ENCODE data around the gene SMAP2. TPM values are rescaled to one million over a fixed set of nuclear protein-coding genes. Genes with fewer than 3 reads are reported as not detected.

Gene SMAP2
- polyA plus RNA-seq, 2 of the 4 experiments (the other 2 are of a cell fraction) = 6.4 to 7.7 TPM

DNA sequence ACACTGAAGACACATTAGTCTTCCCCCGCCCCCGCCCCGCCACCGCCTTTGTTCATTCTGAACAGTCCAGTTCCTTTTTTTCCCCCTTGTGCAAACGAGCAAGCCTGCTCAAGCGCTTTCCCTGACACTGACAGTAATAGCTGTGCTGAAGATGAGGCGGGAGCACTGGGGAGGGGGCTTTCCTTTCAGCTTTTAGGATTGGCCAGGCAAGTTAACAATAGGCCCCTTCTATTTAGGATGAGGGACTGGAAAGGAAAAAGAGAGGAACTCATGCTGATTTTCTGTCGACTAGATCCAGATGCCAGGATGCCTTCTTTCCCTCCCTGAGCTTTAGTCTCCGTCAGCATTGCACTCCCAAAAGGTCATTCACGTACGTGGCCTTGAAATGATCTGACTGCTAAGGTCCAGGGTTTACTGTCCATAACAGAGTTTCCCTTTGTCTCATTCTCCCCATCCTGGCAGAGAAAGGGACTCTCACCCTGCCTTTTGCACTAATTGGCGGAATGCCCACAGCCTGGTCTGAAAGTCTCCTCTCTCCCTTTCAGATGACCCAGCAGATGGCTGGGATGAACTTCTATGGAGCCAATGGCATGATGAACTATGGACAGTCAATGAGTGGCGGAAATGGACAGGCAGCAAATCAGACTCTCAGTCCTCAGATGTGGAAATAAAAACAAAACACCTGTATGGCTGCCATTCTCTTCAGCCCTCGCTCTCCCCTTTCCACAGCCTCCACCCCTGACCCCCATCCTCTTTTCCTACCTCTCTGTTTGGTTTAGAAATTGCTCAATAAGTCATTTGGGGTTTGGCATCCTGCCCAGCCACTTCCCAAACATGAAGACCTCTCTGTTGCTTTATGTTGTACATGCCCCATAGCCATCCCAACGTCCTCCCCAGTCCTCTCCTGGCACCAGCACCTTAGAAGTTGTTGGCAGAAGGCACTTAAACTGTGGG, 48.2 kb downstream of the SMAP2 start:
- no peak for DNase-seq (ENCODE audit: low read depth in 1 of 2, low spot score in 1 of 2)
- no peak for ATAC-seq
- H3K4me2 ChIP-seq = no peak overlapping the region
- no peaks in the 10 kb centered on the region for H3K4me1 ChIP-seq
- 86% methylated on average over 11 of the region's 15 CpGs for WGBS (ENCODE audit: missing lambda C conversion rate)
- H3K9me3 ChIP-seq = no peaks in the 10 kb centered on the region
- POLR2A ChIA-PET = no interaction called here
- TF ChIP-seq CEBPB (IDR thresholded peaks at IDR 0.05) (no peak), CBX8 (IDR thresholded peaks at IDR 0.05) (no peak), ZC3H11A (IDR thresholded peaks at IDR 0.05) (no peak), KDM5A (IDR thresholded peaks at IDR 0.05) (no peak), HDAC2 (IDR thresholded peaks at IDR 0.05) (no peak), POLR2AphosphoS2 (conservative IDR thresholded peaks at IDR 0.05; ENCODE audit: low read length) (no peak), FOSB (CRISPR knock-in tag; IDR thresholded peaks at IDR 0.05) (no peak), NFE2L2 (conservative IDR thresholded peaks at IDR 0.05; ENCODE audit: low read length) (no peak), FOSL2 (IDR thresholded peaks at IDR 0.05) (no peak), FOSL2 (CRISPR knock-in tag; IDR thresholded peaks at IDR 0.05) (no peak), CHD4 (IDR thresholded peaks at IDR 0.05; ENCODE audit: borderline replicate concordance) (no peak), RCOR1 (IDR thresholded peaks at IDR 0.05; ENCODE audit: low read depth, low read length) (no peak), FOXS1 (CRISPR knock-in tag; IDR thresholded peaks at IDR 0.05) (no peak), CBX2 (IDR thresholded peaks at IDR 0.05; ENCODE audit: borderline replicate concordance, low read depth) (no peak), RAD21 (conservative IDR thresholded peaks at IDR 0.05 in 1 of 2, IDR thresholded peaks at IDR 0.05 in 1 of 2) (no peak), RNF2 (IDR thresholded peaks at IDR 0.05; ENCODE audit: borderline replicate concordance, low read depth) (no peak)
- TF ChIP-seq, protein P1, sequence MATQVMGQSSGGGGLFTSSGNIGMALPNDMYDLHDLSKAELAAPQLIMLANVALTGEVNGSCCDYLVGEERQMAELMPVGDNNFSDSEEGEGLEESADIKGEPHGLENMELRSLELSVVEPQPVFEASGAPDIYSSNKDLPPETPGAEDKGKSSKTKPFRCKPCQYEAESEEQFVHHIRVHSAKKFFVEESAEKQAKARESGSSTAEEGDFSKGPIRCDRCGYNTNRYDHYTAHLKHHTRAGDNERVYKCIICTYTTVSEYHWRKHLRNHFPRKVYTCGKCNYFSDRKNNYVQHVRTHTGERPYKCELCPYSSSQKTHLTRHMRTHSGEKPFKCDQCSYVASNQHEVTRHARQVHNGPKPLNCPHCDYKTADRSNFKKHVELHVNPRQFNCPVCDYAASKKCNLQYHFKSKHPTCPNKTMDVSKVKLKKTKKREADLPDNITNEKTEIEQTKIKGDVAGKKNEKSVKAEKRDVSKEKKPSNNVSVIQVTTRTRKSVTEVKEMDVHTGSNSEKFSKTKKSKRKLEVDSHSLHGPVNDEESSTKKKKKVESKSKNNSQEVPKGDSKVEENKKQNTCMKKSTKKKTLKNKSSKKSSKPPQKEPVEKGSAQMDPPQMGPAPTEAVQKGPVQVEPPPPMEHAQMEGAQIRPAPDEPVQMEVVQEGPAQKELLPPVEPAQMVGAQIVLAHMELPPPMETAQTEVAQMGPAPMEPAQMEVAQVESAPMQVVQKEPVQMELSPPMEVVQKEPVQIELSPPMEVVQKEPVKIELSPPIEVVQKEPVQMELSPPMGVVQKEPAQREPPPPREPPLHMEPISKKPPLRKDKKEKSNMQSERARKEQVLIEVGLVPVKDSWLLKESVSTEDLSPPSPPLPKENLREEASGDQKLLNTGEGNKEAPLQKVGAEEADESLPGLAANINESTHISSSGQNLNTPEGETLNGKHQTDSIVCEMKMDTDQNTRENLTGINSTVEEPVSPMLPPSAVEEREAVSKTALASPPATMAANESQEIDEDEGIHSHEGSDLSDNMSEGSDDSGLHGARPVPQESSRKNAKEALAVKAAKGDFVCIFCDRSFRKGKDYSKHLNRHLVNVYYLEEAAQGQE (IDR thresholded peaks at IDR 0.05) = no peak
- TF ChIP-seq, protein P2, sequence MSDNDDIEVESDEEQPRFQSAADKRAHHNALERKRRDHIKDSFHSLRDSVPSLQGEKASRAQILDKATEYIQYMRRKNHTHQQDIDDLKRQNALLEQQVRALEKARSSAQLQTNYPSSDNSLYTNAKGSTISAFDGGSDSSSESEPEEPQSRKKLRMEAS (IDR thresholded peaks at IDR 0.05) = no peak
- TF ChIP-seq, protein P3, sequence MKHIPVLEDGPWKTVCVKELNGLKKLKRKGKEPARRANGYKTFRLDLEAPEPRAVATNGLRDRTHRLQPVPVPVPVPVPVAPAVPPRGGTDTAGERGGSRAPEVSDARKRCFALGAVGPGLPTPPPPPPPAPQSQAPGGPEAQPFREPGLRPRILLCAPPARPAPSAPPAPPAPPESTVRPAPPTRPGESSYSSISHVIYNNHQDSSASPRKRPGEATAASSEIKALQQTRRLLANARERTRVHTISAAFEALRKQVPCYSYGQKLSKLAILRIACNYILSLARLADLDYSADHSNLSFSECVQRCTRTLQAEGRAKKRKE (CRISPR knock-in tag; IDR thresholded peaks at IDR 0.05; ENCODE audit: low read depth) = no peak
- TF ChIP-seq, protein P4, sequence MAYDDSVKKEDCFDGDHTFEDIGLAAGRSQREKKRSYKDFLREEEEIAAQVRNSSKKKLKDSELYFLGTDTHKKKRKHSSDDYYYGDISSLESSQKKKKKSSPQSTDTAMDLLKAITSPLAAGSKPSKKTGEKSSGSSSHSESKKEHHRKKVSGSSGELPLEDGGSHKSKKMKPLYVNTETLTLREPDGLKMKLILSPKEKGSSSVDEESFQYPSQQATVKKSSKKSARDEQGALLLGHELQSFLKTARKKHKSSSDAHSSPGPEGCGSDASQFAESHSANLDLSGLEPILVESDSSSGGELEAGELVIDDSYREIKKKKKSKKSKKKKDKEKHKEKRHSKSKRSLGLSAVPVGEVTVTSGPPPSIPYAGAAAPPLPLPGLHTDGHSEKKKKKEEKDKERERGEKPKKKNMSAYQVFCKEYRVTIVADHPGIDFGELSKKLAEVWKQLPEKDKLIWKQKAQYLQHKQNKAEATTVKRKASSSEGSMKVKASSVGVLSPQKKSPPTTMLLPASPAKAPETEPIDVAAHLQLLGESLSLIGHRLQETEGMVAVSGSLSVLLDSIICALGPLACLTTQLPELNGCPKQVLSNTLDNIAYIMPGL (CRISPR knock-in tag; IDR thresholded peaks at IDR 0.05; ENCODE audit: borderline replicate concordance) = no peak
- TF ChIP-seq, protein P5, sequence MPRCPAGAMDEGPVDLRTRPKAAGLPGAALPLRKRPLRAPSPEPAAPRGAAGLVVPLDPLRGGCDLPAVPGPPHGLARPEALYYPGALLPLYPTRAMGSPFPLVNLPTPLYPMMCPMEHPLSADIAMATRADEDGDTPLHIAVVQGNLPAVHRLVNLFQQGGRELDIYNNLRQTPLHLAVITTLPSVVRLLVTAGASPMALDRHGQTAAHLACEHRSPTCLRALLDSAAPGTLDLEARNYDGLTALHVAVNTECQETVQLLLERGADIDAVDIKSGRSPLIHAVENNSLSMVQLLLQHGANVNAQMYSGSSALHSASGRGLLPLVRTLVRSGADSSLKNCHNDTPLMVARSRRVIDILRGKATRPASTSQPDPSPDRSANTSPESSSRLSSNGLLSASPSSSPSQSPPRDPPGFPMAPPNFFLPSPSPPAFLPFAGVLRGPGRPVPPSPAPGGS (IDR thresholded peaks at IDR 0.05) = no peak
- H3K27ac ChIP-seq = no peak overlapping the region
- H3K4me3 ChIP-seq = no peak overlapping the region
- no peak for FAIRE-seq
- CTCF ChIA-PET = interaction anchor here (0.9 to 1.1 kb wide), 2 partner anchors 17 to 268 kb away, joined by 3 to 5 read pairs; no protein-coding TSS in a partner anchor

All from A549 (cell line).